ENCODE data around the gene HNRNPC. TPM values are rescaled to one million over a fixed set of nuclear protein-coding genes. Genes with fewer than 3 reads are reported as not detected.

Gene HNRNPC
- total RNA-seq, 1 experiment from 2014 or later: 1,062 TPM

DNA sequence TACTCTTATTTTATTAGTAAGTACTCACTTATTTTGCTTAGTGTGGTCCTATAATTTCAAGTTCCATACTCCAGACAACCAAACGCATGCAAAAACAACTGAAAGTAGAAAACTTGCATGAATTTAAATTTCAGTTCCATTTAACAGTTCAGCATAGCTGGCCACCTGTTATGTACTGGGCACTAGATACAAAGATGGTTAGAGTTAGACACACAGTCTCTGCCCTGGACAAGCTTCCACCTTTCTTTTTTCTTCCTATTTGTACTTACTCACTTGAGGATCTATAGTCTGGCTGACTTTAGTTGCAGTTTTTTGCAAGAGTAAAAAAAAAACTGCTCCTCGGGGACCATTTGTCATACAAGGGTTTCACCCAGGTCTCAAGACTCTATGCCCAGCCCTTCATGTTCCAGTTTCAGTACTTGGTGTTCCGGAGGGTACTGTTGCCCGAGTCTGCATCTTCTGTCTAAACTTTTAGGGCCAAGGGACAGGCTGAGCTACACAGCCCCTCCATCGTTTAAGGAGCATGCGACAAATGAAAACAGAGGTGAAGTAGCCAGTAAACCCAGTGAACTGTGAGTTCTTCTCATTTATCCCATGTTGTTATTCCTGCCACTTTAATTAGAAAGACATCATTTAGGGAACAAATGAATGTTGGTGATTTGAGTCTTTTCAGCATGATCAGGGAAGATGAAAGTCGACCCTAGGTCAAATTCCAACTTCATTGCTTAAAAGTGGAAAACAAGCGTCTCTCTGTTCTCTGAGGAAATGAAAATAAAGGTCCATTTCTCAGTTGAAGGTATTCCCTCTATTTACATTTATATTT lies 33.0 kb upstream of the HNRNPC start:
- Mint-ChIP-seq H3K4me3 (no peak overlapping the region), H3K27me3 (ENCODE audit: low read depth) (peaks cover 11% of the 10 kb centered on the region)
- no peaks in the 10 kb centered on the region for H3K4me1 ChIP-seq (ENCODE audit: insufficient read depth, low read length)

More for the DNA sequence above, 33.0 kb upstream of the HNRNPC start:
- Mint-ChIP-seq H3K36me3 (ENCODE audit: insufficient read depth in 1 of 3, low read depth in 3 of 3) (no peaks in the 10 kb centered on the region), H3K4me1 (peaks cover 4 to 6% of the 10 kb centered on the region in 2 experiments; a peak in 3 of 4 replicates), H3K9me3 (no peaks in the 10 kb centered on the region), H3K27ac (no peak overlapping the region)
- Histone ChIP-seq H3K4ac (ENCODE audit: low read depth, low read length) (no peak overlapping the region), H3K14ac (ENCODE audit: insufficient read depth, low read length) (no peak overlapping the region), H4K20me1 (ENCODE audit: control insufficient read depth, insufficient read depth, insufficient read length) (no peaks in the 10 kb centered on the region), H3K79me2 (ENCODE audit: insufficient read depth, low read length) (no peaks in the 10 kb centered on the region), H3K23ac (ENCODE audit: insufficient read length, low read depth, low read length) (no peak overlapping the region), H3K56ac (ENCODE audit: insufficient read length, low read depth, low read length) (no peak overlapping the region), H3K9ac (ENCODE audit: extremely low read depth, insufficient read length, low read length) (no peak overlapping the region), H2BK5ac (ENCODE audit: insufficient read length, low read length) (no peak overlapping the region), H3K27ac (ENCODE audit: insufficient read length, low read depth, low read length) (no peak overlapping the region), H2BK12ac (ENCODE audit: insufficient read length, low read depth, low read length) (no peak overlapping the region), H3K9me3 (ENCODE audit: control insufficient read depth, low read depth, low read length) (no peaks in the 10 kb centered on the region), H3K18ac (ENCODE audit: insufficient read length, low read depth, low read length) (no peak overlapping the region), H4K8ac (replicated peaks; ENCODE audit: insufficient read length, low read depth, low read length) (no peak overlapping the region), H2AFZ (ENCODE audit: low read length) (no peak overlapping the region), H2BK120ac (ENCODE audit: low read depth, low read length, poor library complexity, severe bottlenecking) (no peak overlapping the region), H3K27me3 (ENCODE audit: insufficient read depth, low read length) (no peaks in the 10 kb centered on the region), H2BK20ac (ENCODE audit: low read depth, low read length, poor library complexity, severe bottlenecking) (no peak overlapping the region), H3T11ph (ENCODE audit: low read length) (no peak overlapping the region), H4K5ac (ENCODE audit: insufficient read length, low read depth, low read length) (no peak overlapping the region), H4K91ac (ENCODE audit: insufficient read length, low read depth, low read length) (no peak overlapping the region), H3K4me2 (ENCODE audit: insufficient read depth, insufficient read length, low read length) (no peak overlapping the region), H2BK15ac (ENCODE audit: low read depth, low read length) (no peak overlapping the region), H3K79me1 (ENCODE audit: insufficient read depth, low read depth, low read length, poor library complexity, severe bottlenecking) (no peaks in the 10 kb centered on the region), H2AK5ac (ENCODE audit: insufficient read length, low read length) (no peak overlapping the region), H3K23me2 (ENCODE audit: insufficient read length, low read depth, low read length, poor library complexity, severe bottlenecking) (peaks cover 4% of the 10 kb centered on the region)
- TF ChIP-seq, protein P1, sequence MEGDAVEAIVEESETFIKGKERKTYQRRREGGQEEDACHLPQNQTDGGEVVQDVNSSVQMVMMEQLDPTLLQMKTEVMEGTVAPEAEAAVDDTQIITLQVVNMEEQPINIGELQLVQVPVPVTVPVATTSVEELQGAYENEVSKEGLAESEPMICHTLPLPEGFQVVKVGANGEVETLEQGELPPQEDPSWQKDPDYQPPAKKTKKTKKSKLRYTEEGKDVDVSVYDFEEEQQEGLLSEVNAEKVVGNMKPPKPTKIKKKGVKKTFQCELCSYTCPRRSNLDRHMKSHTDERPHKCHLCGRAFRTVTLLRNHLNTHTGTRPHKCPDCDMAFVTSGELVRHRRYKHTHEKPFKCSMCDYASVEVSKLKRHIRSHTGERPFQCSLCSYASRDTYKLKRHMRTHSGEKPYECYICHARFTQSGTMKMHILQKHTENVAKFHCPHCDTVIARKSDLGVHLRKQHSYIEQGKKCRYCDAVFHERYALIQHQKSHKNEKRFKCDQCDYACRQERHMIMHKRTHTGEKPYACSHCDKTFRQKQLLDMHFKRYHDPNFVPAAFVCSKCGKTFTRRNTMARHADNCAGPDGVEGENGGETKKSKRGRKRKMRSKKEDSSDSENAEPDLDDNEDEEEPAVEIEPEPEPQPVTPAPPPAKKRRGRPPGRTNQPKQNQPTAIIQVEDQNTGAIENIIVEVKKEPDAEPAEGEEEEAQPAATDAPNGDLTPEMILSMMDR (conservative IDR thresholded peaks at IDR 0.05): no peak
- WGBS (ENCODE audit: extremely low coverage, insufficient read length, low lambda C conversion rate): no CpG with 5 or more reads among the region's 8 CpGs
- no peak for DNase-seq

Data from H9 (cell line).